GM12873 (cell line): Measurements from ENCODE around the gene MOB3B.

Experiments
- CTCF ChIP-seq: IDR thresholded peaks from 2 replicates; pipeline ENCODE4 v1.5.1; 2012; ENCODE audit warnings: low read depth, mild to moderate bottlenecking, moderate library complexity, low read length, control low read depth; ENCODE audit not compliant: insufficient read depth; ENCODE audit errors: missing control alignments

The MOB3B gene

GRCh38 chr9:27412963-27413362 lies 116.7 kb downstream of the MOB3B start:
- no peak for TF ChIP-seq CTCF

- no peak for TF ChIP-seq CTCF
These were observed 117.5 kb downstream of the MOB3B start for GRCh38 chr9:27412081-27412480.

GRCh38 chr9:27408482-27408881 lies 121.1 kb downstream of the MOB3B start:
- no peak for TF ChIP-seq CTCF

- no peak for TF ChIP-seq CTCF
These were observed 121.6 kb downstream of the MOB3B start for GRCh38 chr9:27408001-27408400.

DNA sequence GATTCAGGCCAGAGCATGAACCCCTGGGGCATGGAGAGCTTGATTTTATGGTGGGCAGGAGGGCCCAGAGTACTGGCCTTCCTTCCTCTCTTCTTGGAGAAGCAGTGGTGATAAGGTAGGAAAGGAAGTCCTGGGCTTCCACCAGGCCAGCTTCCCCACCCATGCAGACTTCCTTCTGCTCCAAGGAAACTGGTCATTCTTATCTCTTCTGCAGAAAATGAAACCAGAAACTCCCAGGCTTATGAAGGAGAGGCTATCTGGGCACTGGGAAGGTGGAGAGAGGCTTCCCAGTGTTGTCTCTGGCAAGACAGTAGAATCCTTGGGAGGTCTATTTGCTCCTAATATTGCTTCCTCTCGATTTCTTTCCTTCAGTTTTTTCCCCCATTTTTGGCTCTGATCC lies 122.1 kb downstream of the MOB3B start:
- TF ChIP-seq CTCF: no peak

DNA sequence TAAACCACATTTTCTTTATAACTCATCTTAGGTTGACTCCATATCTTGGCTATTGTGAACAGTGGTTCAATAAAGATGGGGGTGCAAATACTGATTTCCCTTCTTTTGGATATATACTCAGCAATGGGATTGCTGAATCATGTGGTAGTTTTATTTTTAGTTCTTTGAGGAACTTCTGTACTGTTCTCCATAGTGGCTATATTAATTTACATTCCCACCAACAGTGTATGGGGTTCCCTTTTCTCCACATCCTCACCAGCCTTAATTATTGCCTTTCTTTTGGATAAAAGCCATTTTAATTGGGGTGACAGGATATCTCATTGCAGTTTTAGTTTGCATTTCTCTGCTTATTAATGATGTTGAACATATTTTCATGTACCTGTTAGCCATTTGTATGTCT lies 125.0 kb downstream of the MOB3B start:
- TF ChIP-seq CTCF: no peak

DNA sequence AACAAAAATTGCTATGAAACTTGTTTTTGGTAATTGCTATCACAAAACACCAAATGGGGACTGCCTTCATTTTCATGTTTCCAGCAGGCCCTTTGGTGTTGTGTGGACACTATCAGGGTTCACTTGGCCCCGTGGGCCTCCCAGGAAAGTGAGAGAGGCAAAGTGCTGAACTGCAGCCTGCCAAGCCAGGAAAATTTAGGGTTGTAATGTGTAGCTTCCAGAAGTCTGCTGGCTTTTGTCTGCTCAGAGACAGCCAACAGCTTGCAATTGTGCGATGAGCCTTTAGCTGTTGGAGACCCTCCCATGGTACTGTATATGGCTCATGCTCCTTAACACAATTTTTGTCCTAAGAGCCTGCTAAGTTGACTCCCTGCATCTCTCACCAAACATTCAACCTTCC lies 127.0 kb downstream of the MOB3B start:
- TF ChIP-seq CTCF: no peak
